ENCODE data around the gene P2RX1. TPM values are rescaled to one million over a fixed set of nuclear protein-coding genes. Genes with fewer than 3 reads are reported as not detected.

P2RX1 gene
- total and polyA plus RNA-seq, 2 of the 4 experiments (the other 2 are of a cell fraction) = not detected

DNA sequence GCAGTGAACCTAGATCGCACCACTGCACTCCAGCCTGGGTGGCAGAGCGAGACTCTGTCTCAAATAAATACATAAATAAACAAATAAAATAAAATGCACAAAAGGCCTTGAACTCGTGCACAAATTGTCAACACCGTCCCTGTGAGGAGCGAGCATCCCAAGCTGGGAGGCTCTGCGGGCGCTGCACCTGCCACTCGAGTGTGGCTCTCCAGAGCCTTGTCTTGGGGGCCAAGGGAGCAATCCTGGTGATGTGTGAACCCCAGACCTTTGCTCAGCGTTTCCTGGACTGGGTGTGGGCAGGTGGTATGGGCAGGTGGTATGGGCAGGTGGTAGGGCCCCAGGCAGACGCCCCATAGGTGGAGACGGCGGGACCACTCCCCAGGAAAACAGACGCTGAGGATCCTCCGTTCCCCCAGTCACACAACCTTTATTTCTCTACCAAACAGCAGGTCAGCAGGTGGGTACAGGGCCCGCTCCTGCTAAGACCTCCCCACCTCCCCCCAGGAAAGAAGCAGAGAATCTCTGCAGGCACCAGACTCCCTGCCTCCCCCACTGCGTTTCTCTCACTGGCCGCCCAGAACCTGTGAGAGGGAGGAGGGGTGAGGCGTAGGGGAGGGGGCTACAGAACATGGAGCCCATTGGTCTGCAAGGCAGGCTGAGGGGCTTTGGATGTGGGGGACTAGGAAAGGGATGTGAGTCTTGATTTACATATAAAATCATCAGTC is 7.4 kb upstream of the P2RX1 start:
- H3K4me1 ChIP-seq (ENCODE audit: control insufficient read depth, insufficient read depth, low read length) = peaks cover 3% of the 10 kb centered on the region; the same call in 1 of the 2 replicates
- H2AK5ac ChIP-seq (ENCODE audit: low read depth, low read length) = no peak overlapping the region
- H3K27me3 ChIP-seq (ENCODE audit: control insufficient read depth, insufficient read depth, low read length) = peaks cover 5% of the 10 kb centered on the region; the same call in 1 of the 2 replicates
- H3K23ac ChIP-seq (ENCODE audit: low read depth, low read length) = no peak overlapping the region
- no peak for TF ChIP-seq FOS (IDR thresholded peaks at IDR 0.05; ENCODE audit: low read depth, low read length)
- no peak for TF ChIP-seq POLR2A (IDR thresholded peaks at IDR 0.05; ENCODE audit: low read depth, low read length)
- no peaks in the 10 kb centered on the region for H3K36me3 ChIP-seq (ENCODE audit: control insufficient read depth, insufficient read depth, low read length)
- H3K4ac ChIP-seq (ENCODE audit: low read depth, low read length) = no peak overlapping the region
- H3K4me2 ChIP-seq (ENCODE audit: low read depth, low read length) = no peak overlapping the region
- POLR2A ChIA-PET (ENCODE audit: unreplicated experiment) = no interaction called here
- H3K56ac ChIP-seq (ENCODE audit: extremely low read depth, insufficient read depth, low read length) = no peak overlapping the region
- intact Hi-C loops (cut with micrococcal nuclease) (no loop called here), in situ Hi-C loops (cut with MboI; ENCODE audit: low sequenced_read_pairs) (no loop called here), dilution Hi-C loops (cut with HindIII; ENCODE audit: low sequenced_read_pairs, unreplicated experiment) (no loop called here)
- ATAC-seq (ENCODE audit: low read depth) (no peak), DNase-seq (no peak)
- no peak overlapping the region for H4K5ac ChIP-seq (ENCODE audit: low read depth, low read length)
- no peak overlapping the region for H2AK9ac ChIP-seq (replicated peaks; ENCODE audit: low read depth, low read length, poor library complexity)
- H2BK120ac ChIP-seq (ENCODE audit: low read depth, low read length) = no peak overlapping the region
- H3K18ac ChIP-seq (ENCODE audit: low read depth, low read length) = no peak overlapping the region
- BruUV-seq (replicated peaks) = no TSS peak
- no peak overlapping the region for H2BK5ac ChIP-seq (ENCODE audit: low read depth, low read length, poor library complexity, severe bottlenecking)
- no peaks in the 10 kb centered on the region for H3K9me1 ChIP-seq (ENCODE audit: insufficient read depth, low read length)
- no peak overlapping the region for H2AFZ ChIP-seq (replicated peaks; ENCODE audit: low read length, poor library complexity)
- no peak overlapping the region for H3K9ac ChIP-seq (ENCODE audit: low read depth, low read length)
- WGBS, 2 experiments (ENCODE audit: extremely low coverage in 2 of 2, insufficient read length in 1 of 2) = 86% methylated on average over 5 of the region's 18 CpGs; no CpG with 5 or more reads in 1 of the 2 experiments
- H3K14ac ChIP-seq (replicated peaks; ENCODE audit: low read depth, low read length) = no peak overlapping the region
- H4K20me1 ChIP-seq (ENCODE audit: insufficient read depth, low read length) = no peaks in the 10 kb centered on the region
- no peaks in the 10 kb centered on the region for H3K9me3 ChIP-seq (ENCODE audit: control insufficient read depth, insufficient read depth, low read length)
- no peak overlapping the region for H3K4me3 ChIP-seq (ENCODE audit: insufficient read depth, low read depth, low read length)
- H4K8ac ChIP-seq (ENCODE audit: low read depth in 2 of 2, low read length in 2 of 2) = no peak overlapping the region
- CTCF ChIA-PET = interaction anchor here (0.7 to 1.2 kb wide), 2 partner anchors 9 to 10 kb away, joined by 3 to 9 read pairs; no protein-coding TSS in a partner anchor
- no peak overlapping the region for H2BK20ac ChIP-seq (ENCODE audit: low read depth, low read length)
- H2BK15ac ChIP-seq (ENCODE audit: low read depth, low read length) = no peak overlapping the region
- no peak overlapping the region for H4K91ac ChIP-seq (ENCODE audit: insufficient read depth, low read depth, low read length)
- H3K27ac ChIP-seq (ENCODE audit: insufficient read depth, low read length) = no peak overlapping the region
- H3K79me1 ChIP-seq (ENCODE audit: low read depth in 1 of 2, low read length in 2 of 2) = no peaks in the 10 kb centered on the region
